ENCODE measurements around the gene AFM. TPM values are rescaled to one million over a fixed set of nuclear protein-coding genes. Genes with fewer than 3 reads are reported as not detected.

Gene AFM
- total RNA-seq, 5 donors from 2014 or later (not counting 1 experiment from before 2014, with no cell fraction given), result 0.18 TPM; not detected in 4

GRCh38 chr4:73470728-73471127 lies 10.8 kb upstream of the AFM start:
- peaks cover 0 to 9% (median 9%) of the 10 kb centered on the region in 3 donors for H3K9me3 Mint-ChIP-seq
- no peak for DNase-seq
- ChIA-PET CTCF (no interaction called here), POLR2A (no interaction called here)
- Histone ChIP-seq H3K9me3 (no peaks in the 10 kb centered on the region), H3K4me1 (ENCODE audit: control insufficient read depth in 1 of 2, extremely low read depth in 1 of 2, insufficient read depth in 2 of 2, low read length in 2 of 2) (no peaks in the 10 kb centered on the region), H3K27me3 (replicated peaks in 1 of 2; ENCODE audit: control insufficient read depth in 2 of 2, extremely low read depth in 1 of 2, insufficient read depth in 2 of 2, low read length in 1 of 2) (no peaks in the 10 kb centered on the region), H3K36me3 (ENCODE audit: control insufficient read depth in 2 of 2, extremely low read depth in 1 of 2, insufficient read depth in 1 of 2, low read length in 1 of 2) (no peaks in the 10 kb centered on the region), H3K4me3 (ENCODE audit: control insufficient read depth in 1 of 2, extremely low read depth in 1 of 2, low read length in 1 of 2) (no peak overlapping the region), H3K27ac (ENCODE audit: low read length) (no peak overlapping the region)
- no peak overlapping the region for H3K27ac Mint-ChIP-seq
- 100% methylated on average over 1 of the region's 1 CpG for WGBS (ENCODE audit: insufficient coverage)
- H3K36me3 Mint-ChIP-seq, result no peaks in the 10 kb centered on the region
- H3K27me3 Mint-ChIP-seq, result peaks cover 0 to 14% of the 10 kb centered on the region in 2 donors
- no peaks in the 10 kb centered on the region for H3K4me1 Mint-ChIP-seq
- no peak overlapping the region for H3K4me3 Mint-ChIP-seq
- ATAC-seq (replicated peaks in 1 of 4), result no peak

GRCh38 chr4:73477176-73477575 lies 4.4 kb upstream of the AFM start:
- H3K9me3 ChIP-seq, result no peaks in the 10 kb centered on the region
- H3K4me3 ChIP-seq (ENCODE audit: control insufficient read depth in 1 of 2, extremely low read depth in 1 of 2, low read length in 1 of 2), result no peak overlapping the region
- ChIA-PET POLR2A (no interaction called here), CTCF (no interaction called here)
- H3K27ac Mint-ChIP-seq, result no peak overlapping the region
- H3K27me3 ChIP-seq (replicated peaks in 1 of 2; ENCODE audit: control insufficient read depth in 2 of 2, extremely low read depth in 1 of 2, insufficient read depth in 2 of 2, low read length in 1 of 2), result peaks cover 0 to 9% of the 10 kb centered on the region in 2 experiments
- no peaks in the 10 kb centered on the region for H3K36me3 Mint-ChIP-seq
- 84% methylated on average over 8 of the region's 11 CpGs for WGBS (ENCODE audit: insufficient coverage)
- no peaks in the 10 kb centered on the region for H3K4me1 Mint-ChIP-seq
- H3K9me3 Mint-ChIP-seq, result peaks cover 0 to 11% (median 9%) of the 10 kb centered on the region in 3 donors
- H3K36me3 ChIP-seq (ENCODE audit: control insufficient read depth in 2 of 2, extremely low read depth in 1 of 2, insufficient read depth in 1 of 2, low read length in 1 of 2), result no peaks in the 10 kb centered on the region
- H3K27ac ChIP-seq (ENCODE audit: low read length), result no peak overlapping the region
- ATAC-seq (replicated peaks in 1 of 4) (no peak), DNase-seq (no peak)
- H3K27me3 Mint-ChIP-seq, result peaks cover 1 to 4% of the 10 kb centered on the region in 2 donors
- no peak overlapping the region for H3K4me3 Mint-ChIP-seq
- H3K4me1 ChIP-seq (ENCODE audit: control insufficient read depth in 1 of 2, extremely low read depth in 1 of 2, insufficient read depth in 2 of 2, low read length in 2 of 2), result no peaks in the 10 kb centered on the region

GRCh38 chr4:73479323-73479722 lies 2.2 kb upstream of the AFM start:
- WGBS (ENCODE audit: insufficient coverage), result no CpG with 5 or more reads among the region's 1 CpG
- CTCF ChIA-PET, result no interaction called here

GRCh38 chr4:73485085-73485484 lies 3.5 kb downstream of the AFM start:
- POLR2A ChIA-PET, result no interaction called here
- no peaks in the 10 kb centered on the region for H3K4me1 Mint-ChIP-seq
- H3K36me3 Mint-ChIP-seq, result no peaks in the 10 kb centered on the region

More at GRCh38 chr4:73479323-73479722, 2.2 kb upstream of the AFM start:
- no peaks in the 10 kb centered on the region for H3K36me3 Mint-ChIP-seq
- peaks cover 5 to 8% of the 10 kb centered on the region in 2 donors for H3K27me3 Mint-ChIP-seq
- POLR2A ChIA-PET, result no interaction called here
- DNase-seq (no peak), ATAC-seq (replicated peaks in 1 of 4) (no peak)
- Histone ChIP-seq H3K4me3 (ENCODE audit: control insufficient read depth in 1 of 2, extremely low read depth in 1 of 2, low read length in 1 of 2) (no peak overlapping the region), H3K27me3 (replicated peaks in 1 of 2; ENCODE audit: control insufficient read depth in 2 of 2, extremely low read depth in 1 of 2, insufficient read depth in 2 of 2, low read length in 1 of 2) (peaks cover 0 to 9% of the 10 kb centered on the region in 2 experiments), H3K9me3 (no peaks in the 10 kb centered on the region), H3K4me1 (ENCODE audit: control insufficient read depth in 1 of 2, extremely low read depth in 1 of 2, insufficient read depth in 2 of 2, low read length in 2 of 2) (no peaks in the 10 kb centered on the region), H3K36me3 (ENCODE audit: control insufficient read depth in 2 of 2, extremely low read depth in 1 of 2, insufficient read depth in 1 of 2, low read length in 1 of 2) (no peaks in the 10 kb centered on the region), H3K27ac (ENCODE audit: low read length) (no peak overlapping the region)
- peaks cover 0 to 4% (median 0%) of the 10 kb centered on the region in 3 donors for H3K9me3 Mint-ChIP-seq
- no peak overlapping the region for H3K27ac Mint-ChIP-seq
- H3K4me1 Mint-ChIP-seq, result no peaks in the 10 kb centered on the region
- no peak overlapping the region for H3K4me3 Mint-ChIP-seq

GRCh38 chr4:73485596-73485995 lies 4.1 kb downstream of the AFM start:
- no peaks in the 10 kb centered on the region for H3K27me3 ChIP-seq (replicated peaks in 1 of 2; ENCODE audit: control insufficient read depth in 2 of 2, extremely low read depth in 1 of 2, insufficient read depth in 2 of 2, low read length in 1 of 2)
- no peaks in the 10 kb centered on the region for H3K9me3 Mint-ChIP-seq
- no peak for DNase-seq
- peaks cover 8 to 13% of the 10 kb centered on the region in 2 donors for H3K27me3 Mint-ChIP-seq
- H3K4me1 Mint-ChIP-seq, result no peaks in the 10 kb centered on the region
- H3K9me3 ChIP-seq, result no peaks in the 10 kb centered on the region
- no peak overlapping the region for H3K4me3 ChIP-seq (ENCODE audit: control insufficient read depth in 1 of 2, extremely low read depth in 1 of 2, low read length in 1 of 2)
- H3K36me3 Mint-ChIP-seq, result no peaks in the 10 kb centered on the region
- no peak overlapping the region for H3K27ac ChIP-seq (ENCODE audit: low read length)
- no peak overlapping the region for H3K4me3 Mint-ChIP-seq
- CTCF ChIA-PET, result no interaction called here
- H3K27ac Mint-ChIP-seq, result no peak overlapping the region
- H3K4me1 ChIP-seq (ENCODE audit: control insufficient read depth in 1 of 2, extremely low read depth in 1 of 2, insufficient read depth in 2 of 2, low read length in 2 of 2), result no peaks in the 10 kb centered on the region
- H3K36me3 ChIP-seq (ENCODE audit: control insufficient read depth in 2 of 2, extremely low read depth in 1 of 2, insufficient read depth in 1 of 2, low read length in 1 of 2), result no peaks in the 10 kb centered on the region
- ATAC-seq (replicated peaks in 1 of 4), result no peak
- POLR2A ChIA-PET, result no interaction called here

More at GRCh38 chr4:73485085-73485484, 3.5 kb downstream of the AFM start:
- Histone ChIP-seq H3K4me1 (ENCODE audit: control insufficient read depth in 1 of 2, extremely low read depth in 1 of 2, insufficient read depth in 2 of 2, low read length in 2 of 2) (no peaks in the 10 kb centered on the region), H3K36me3 (ENCODE audit: control insufficient read depth in 2 of 2, extremely low read depth in 1 of 2, insufficient read depth in 1 of 2, low read length in 1 of 2) (no peaks in the 10 kb centered on the region), H3K27me3 (replicated peaks in 1 of 2; ENCODE audit: control insufficient read depth in 2 of 2, extremely low read depth in 1 of 2, insufficient read depth in 2 of 2, low read length in 1 of 2) (no peaks in the 10 kb centered on the region), H3K27ac (ENCODE audit: low read length) (no peak overlapping the region), H3K4me3 (ENCODE audit: control insufficient read depth in 1 of 2, extremely low read depth in 1 of 2, low read length in 1 of 2) (no peak overlapping the region), H3K9me3 (no peaks in the 10 kb centered on the region)
- Mint-ChIP-seq H3K27ac (no peak overlapping the region), H3K27me3 (peaks cover 8 to 13% of the 10 kb centered on the region in 2 donors), H3K4me3 (no peak overlapping the region), H3K9me3 (no peaks in the 10 kb centered on the region)
- no peak for ATAC-seq (replicated peaks in 1 of 4)
- CTCF ChIA-PET, result no interaction called here
- DNase-seq, result no peak

GRCh38 chr4:73486497-73486896 lies 5.0 kb downstream of the AFM start:
- no peak overlapping the region for H3K27ac Mint-ChIP-seq
- Histone ChIP-seq H3K4me3 (ENCODE audit: control insufficient read depth in 1 of 2, extremely low read depth in 1 of 2, low read length in 1 of 2) (no peak overlapping the region), H3K36me3 (ENCODE audit: control insufficient read depth in 2 of 2, extremely low read depth in 1 of 2, insufficient read depth in 1 of 2, low read length in 1 of 2) (no peaks in the 10 kb centered on the region), H3K27ac (ENCODE audit: low read length) (no peak overlapping the region), H3K27me3 (replicated peaks in 1 of 2; ENCODE audit: control insufficient read depth in 2 of 2, extremely low read depth in 1 of 2, insufficient read depth in 2 of 2, low read length in 1 of 2) (no peaks in the 10 kb centered on the region), H3K4me1 (ENCODE audit: control insufficient read depth in 1 of 2, extremely low read depth in 1 of 2, insufficient read depth in 2 of 2, low read length in 2 of 2) (no peaks in the 10 kb centered on the region), H3K9me3 (no peaks in the 10 kb centered on the region)
- H3K4me3 Mint-ChIP-seq, result no peak overlapping the region
- ATAC-seq (replicated peaks in 1 of 4) (no peak), DNase-seq (no peak)
- H3K27me3 Mint-ChIP-seq, result peaks cover 7 to 9% of the 10 kb centered on the region in 2 donors
- H3K36me3 Mint-ChIP-seq, result no peaks in the 10 kb centered on the region
- no peaks in the 10 kb centered on the region for H3K9me3 Mint-ChIP-seq
- WGBS (ENCODE audit: insufficient coverage), result no CpG with 5 or more reads among the region's 1 CpG
- POLR2A ChIA-PET, result no interaction called here
- CTCF ChIA-PET, result no interaction called here
- H3K4me1 Mint-ChIP-seq, result no peaks in the 10 kb centered on the region

DNA sequence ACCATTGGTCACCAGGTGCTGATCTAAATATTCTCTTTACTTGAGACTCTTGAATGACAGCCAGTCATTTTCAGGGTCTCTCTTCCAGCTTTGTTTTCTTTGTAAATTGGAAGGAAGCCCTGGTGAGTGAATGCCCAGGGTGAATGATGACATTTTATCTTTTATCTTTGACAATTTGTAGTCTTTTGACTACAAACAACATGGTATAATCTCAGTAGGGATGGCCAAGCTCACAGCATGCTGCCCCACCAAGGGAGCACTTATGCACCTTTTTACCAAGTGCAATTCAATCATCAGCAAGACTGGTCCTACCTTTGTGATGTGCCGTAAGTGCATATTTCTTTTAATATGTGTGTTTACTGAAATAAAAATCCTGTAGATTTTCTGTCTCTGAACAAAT lies 5.7 kb downstream of the AFM start:
- Histone ChIP-seq H3K27me3 (replicated peaks in 1 of 2; ENCODE audit: control insufficient read depth in 2 of 2, extremely low read depth in 1 of 2, insufficient read depth in 2 of 2, low read length in 1 of 2) (no peaks in the 10 kb centered on the region), H3K4me1 (ENCODE audit: control insufficient read depth in 1 of 2, extremely low read depth in 1 of 2, insufficient read depth in 2 of 2, low read length in 2 of 2) (no peaks in the 10 kb centered on the region), H3K4me3 (ENCODE audit: control insufficient read depth in 1 of 2, extremely low read depth in 1 of 2, low read length in 1 of 2) (no peak overlapping the region), H3K9me3 (no peaks in the 10 kb centered on the region), H3K27ac (ENCODE audit: low read length) (no peak overlapping the region), H3K36me3 (ENCODE audit: control insufficient read depth in 2 of 2, extremely low read depth in 1 of 2, insufficient read depth in 1 of 2, low read length in 1 of 2) (no peaks in the 10 kb centered on the region)
- H3K27me3 Mint-ChIP-seq, result peaks cover 7 to 9% of the 10 kb centered on the region in 2 donors
- H3K4me1 Mint-ChIP-seq, result no peaks in the 10 kb centered on the region
- POLR2A ChIA-PET, result no interaction called here
- DNase-seq, result no peak
- H3K36me3 Mint-ChIP-seq, result no peaks in the 10 kb centered on the region
- no peaks in the 10 kb centered on the region for H3K9me3 Mint-ChIP-seq
- no CpG with 5 or more reads among the region's 1 CpG for WGBS (ENCODE audit: insufficient coverage)
- no peak overlapping the region for H3K4me3 Mint-ChIP-seq
- H3K27ac Mint-ChIP-seq, result no peak overlapping the region
- no peak for ATAC-seq (replicated peaks in 1 of 4)
- CTCF ChIA-PET, result no interaction called here
